Natural killer cell (primary cell): ENCODE results near the gene TUBB4A. TPM values are rescaled to one million over a fixed set of nuclear protein-coding genes. Genes with fewer than 3 reads are reported as not detected.

Source experiments
- ATAC-seq, 3 donors: fragments of 150-1000 bp in 2 of 3; fragments of 200-7000 bp in 1 of 3; cut with Tn5 transposase; 1 replicate in 1 of 3; 2 replicates in 2 of 3; pipeline ENCODE4 v1.10.0; 2021; ENCODE audit warnings: mild to moderate bottlenecking in 2 of 3, moderate library complexity in 2 of 3
- DNase-seq, 2 donors: peaks; one replicate each; pipeline versions ENCODE4 v3.0.0 to v3.0.0-alpha.2; 2013 to 2021; ENCODE audit warnings: mixed read lengths in 1 of 2
- H3K27ac ChIP-seq: one replicate; pipeline ENCODE4 v1.5.1; 2013; ENCODE audit warnings: mild to moderate bottlenecking, low read length
- H3K27me3 ChIP-seq: one replicate; pipeline ENCODE4 v1.6.1; 2013; ENCODE audit warnings: low read length; ENCODE audit not compliant: control insufficient read depth, insufficient read depth
- H3K36me3 ChIP-seq: one replicate; pipeline ENCODE4 v1.6.1; 2013; ENCODE audit warnings: low read length; ENCODE audit not compliant: control insufficient read depth, insufficient read depth
- H3K4me1 ChIP-seq: one replicate; pipeline ENCODE4 v1.6.1; 2013; ENCODE audit warnings: low read length; ENCODE audit not compliant: control insufficient read depth, insufficient read depth
- H3K4me3 ChIP-seq: one replicate; pipeline ENCODE4 v1.5.1; 2013; ENCODE audit warnings: low read length
- H3K9me3 ChIP-seq: one replicate; pipeline ENCODE4 v1.6.1; 2013; ENCODE audit warnings: low read length; ENCODE audit not compliant: control insufficient read depth, insufficient read depth
- H3K27ac Mint-ChIP-seq, 2 donors: one replicate each; pipeline ENCODE4 v1.8.0; 2022; ENCODE audit warnings: mild to moderate bottlenecking in 2 of 2, mixed read lengths in 2 of 2, moderate library complexity in 1 of 2
- H3K27me3 Mint-ChIP-seq, 2 donors: one replicate each; pipeline ENCODE4 v1.8.0; 2022; ENCODE audit warnings: low read depth in 2 of 2, mixed read lengths in 2 of 2
- H3K36me3 Mint-ChIP-seq: one replicate; pipeline ENCODE4 v1.8.0; 2022; ENCODE audit warnings: mixed read lengths
- H3K4me1 Mint-ChIP-seq, 2 donors: one replicate each; pipeline ENCODE4 v1.8.0; 2022; ENCODE audit warnings: mixed read lengths in 2 of 2
- H3K4me3 Mint-ChIP-seq: one replicate; pipeline ENCODE4 v1.8.0; 2022; ENCODE audit warnings: mild to moderate bottlenecking, moderate library complexity, mixed read lengths
- H3K9me3 Mint-ChIP-seq, 2 donors: one replicate each; pipeline ENCODE4 v1.8.0; 2022; ENCODE audit warnings: mixed read lengths in 2 of 2
- WGBS: methylation state at CpG from one replicate; pipeline ENCODE4 v1.1.7; 2013; ENCODE audit warnings: missing lambda C conversion rate; ENCODE audit not compliant: insufficient coverage; 5-methylcytosine and 5-hydroxymethylcytosine counted together
- intact Hi-C: fragments of 100-400 bp; cut with micrococcal nuclease; formaldehyde crosslinking; loops from one replicate; pipeline ENCODE4 v1.14.2; 2022
- total RNA-seq, 4 donors: library from RNA; stranded (reverse); fragments of 120-200 nt in 1 of 4; gene quantifications; one replicate each; pipeline versions ENCODE4 v1.2.3 to v1.2.4, GENCODE V29; 2013 to 2022
- TF ChIP-seq, protein P1 (sequence below): fragments of 200-600 bp; IDR thresholded peaks from one replicate; pipeline ENCODE4 v1.8.0; 2022; ENCODE audit warnings: antibody characterized with exemption

Gene TUBB4A
- total RNA-seq, 3 donors from 2014 or later (not counting 1 experiment from before 2014, with no cell fraction given) = 0.40 to 2.6 (median 1.8) TPM

DNA sequence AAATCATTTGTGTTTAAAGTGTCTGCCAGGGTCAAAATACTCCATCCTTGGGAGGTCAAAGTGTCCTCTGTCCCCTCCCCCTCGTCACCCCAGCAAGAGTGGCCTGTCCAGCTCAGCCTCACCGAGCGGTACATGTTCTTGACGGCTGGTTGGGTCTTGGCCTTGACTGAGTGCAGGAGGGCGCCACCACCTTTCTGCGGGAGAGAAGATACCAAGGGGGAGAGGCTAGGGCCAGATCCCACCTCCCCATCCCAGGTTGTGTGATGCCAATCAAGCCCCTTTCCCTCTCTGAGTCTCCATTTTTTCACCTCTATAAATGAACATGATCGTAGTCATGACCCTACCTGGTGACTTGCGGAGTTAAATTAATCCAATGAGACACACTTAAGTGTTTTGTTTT lies 31.9 kb downstream of the TUBB4A start:
- intact Hi-C loops = no loop called here
- no peaks in the 10 kb centered on the region for H3K36me3 Mint-ChIP-seq
- Histone ChIP-seq H3K27ac (no peak overlapping the region), H3K4me1 (no peaks in the 10 kb centered on the region), H3K36me3 (peaks cover 38% of the 10 kb centered on the region), H3K4me3 (no peak overlapping the region), H3K9me3 (no peaks in the 10 kb centered on the region), H3K27me3 (no peaks in the 10 kb centered on the region)
- peaks cover 0 to 11% of the 10 kb centered on the region in 2 donors for H3K4me1 Mint-ChIP-seq
- DNase-seq (no peak), ATAC-seq (no peak)
- H3K27me3 Mint-ChIP-seq = no peaks in the 10 kb centered on the region
- H3K27ac Mint-ChIP-seq = no peak overlapping the region
- TF ChIP-seq, protein P1, sequence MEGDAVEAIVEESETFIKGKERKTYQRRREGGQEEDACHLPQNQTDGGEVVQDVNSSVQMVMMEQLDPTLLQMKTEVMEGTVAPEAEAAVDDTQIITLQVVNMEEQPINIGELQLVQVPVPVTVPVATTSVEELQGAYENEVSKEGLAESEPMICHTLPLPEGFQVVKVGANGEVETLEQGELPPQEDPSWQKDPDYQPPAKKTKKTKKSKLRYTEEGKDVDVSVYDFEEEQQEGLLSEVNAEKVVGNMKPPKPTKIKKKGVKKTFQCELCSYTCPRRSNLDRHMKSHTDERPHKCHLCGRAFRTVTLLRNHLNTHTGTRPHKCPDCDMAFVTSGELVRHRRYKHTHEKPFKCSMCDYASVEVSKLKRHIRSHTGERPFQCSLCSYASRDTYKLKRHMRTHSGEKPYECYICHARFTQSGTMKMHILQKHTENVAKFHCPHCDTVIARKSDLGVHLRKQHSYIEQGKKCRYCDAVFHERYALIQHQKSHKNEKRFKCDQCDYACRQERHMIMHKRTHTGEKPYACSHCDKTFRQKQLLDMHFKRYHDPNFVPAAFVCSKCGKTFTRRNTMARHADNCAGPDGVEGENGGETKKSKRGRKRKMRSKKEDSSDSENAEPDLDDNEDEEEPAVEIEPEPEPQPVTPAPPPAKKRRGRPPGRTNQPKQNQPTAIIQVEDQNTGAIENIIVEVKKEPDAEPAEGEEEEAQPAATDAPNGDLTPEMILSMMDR = no peak
- WGBS = 96% methylated on average over 6 of the region's 8 CpGs
- H3K9me3 Mint-ChIP-seq = no peaks in the 10 kb centered on the region
- no peak overlapping the region for H3K4me3 Mint-ChIP-seq

DNA sequence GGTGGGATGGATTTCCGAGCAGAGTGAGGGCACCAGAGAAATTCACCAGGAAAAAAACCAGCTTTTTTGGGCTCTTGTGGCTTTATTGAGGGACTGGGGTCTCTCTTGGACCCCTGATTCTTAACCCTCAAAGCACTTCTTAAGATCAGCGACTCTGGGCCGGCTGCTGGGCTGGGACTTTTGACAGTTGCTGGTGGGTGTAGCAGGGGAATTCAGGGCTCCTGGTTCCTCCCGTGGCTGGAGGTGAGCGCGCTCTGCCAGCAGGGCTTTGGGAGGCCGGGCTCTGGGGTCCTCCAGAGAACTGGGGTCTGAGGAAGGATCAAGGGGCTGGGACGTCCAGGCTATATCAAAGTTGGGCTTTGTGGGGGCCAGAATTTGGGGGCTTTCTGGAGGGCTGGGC lies 34.7 kb downstream of the TUBB4A start:
- no peak overlapping the region for H3K27ac ChIP-seq
- Mint-ChIP-seq H3K4me1 (peaks cover 0 to 19% of the 10 kb centered on the region in 2 donors), H3K27ac (peak overlapping the region; percentile 40 to 75), H3K4me3 (no peak overlapping the region), H3K9me3 (no peaks in the 10 kb centered on the region), H3K36me3 (no peaks in the 10 kb centered on the region), H3K27me3 (peaks cover 0 to 4% of the 10 kb centered on the region in 2 donors)
- DNase-seq = no peak
- H3K36me3 ChIP-seq = peaks cover 28% of the 10 kb centered on the region
- H3K4me1 ChIP-seq = peaks cover 11% of the 10 kb centered on the region
- H3K27me3 ChIP-seq = peaks cover 6% of the 10 kb centered on the region
- H3K4me3 ChIP-seq = no peak overlapping the region
- TF ChIP-seq, protein P1 = no peak
- ATAC-seq = no peak
- whole genome bisulfite sequencing = 94% methylated on average over 8 of the region's 8 CpGs
- H3K9me3 ChIP-seq = no peaks in the 10 kb centered on the region
- intact Hi-C loops = no loop called here

DNA sequence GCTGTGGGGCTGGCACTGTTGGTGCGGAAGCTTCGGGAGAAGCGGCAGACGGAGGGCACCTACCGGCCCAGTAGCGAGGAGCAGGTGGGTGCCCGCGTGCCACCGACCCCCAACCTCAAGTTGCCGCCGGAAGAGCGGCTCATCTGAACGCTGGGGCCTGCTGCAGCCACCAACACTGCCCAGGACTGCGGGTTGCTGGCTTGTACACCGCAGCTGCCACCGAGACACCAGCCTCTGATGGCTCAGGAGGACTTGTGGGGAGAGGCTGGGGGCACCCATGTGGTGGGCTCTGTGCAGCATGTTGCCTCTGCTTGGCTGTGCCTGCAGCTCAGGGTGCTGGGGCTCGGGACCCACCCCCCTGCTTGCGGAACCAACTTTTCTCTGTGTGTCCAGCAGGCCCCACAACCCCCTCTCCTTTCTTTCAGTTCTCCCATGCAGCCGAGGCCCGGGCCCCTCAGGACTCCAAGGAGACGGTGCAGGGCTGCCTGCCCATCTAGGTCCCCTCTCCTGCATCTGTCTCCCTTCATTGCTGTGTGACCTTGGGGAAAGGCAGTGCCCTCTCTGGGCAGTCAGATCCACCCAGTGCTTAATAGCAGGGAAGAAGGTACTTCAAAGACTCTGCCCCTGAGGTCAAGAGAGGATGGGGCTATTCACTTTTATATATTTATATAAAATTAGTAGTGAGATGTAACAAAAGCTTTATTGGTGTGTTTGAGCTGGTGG lies 35.4 kb downstream of the TUBB4A start:
- Histone ChIP-seq H3K27me3 (peaks cover 6% of the 10 kb centered on the region), H3K4me3 (no peak overlapping the region), H3K36me3 (peaks cover 26% of the 10 kb centered on the region), H3K9me3 (no peaks in the 10 kb centered on the region), H3K4me1 (peaks cover 11% of the 10 kb centered on the region), H3K27ac (no peak overlapping the region)
- Mint-ChIP-seq H3K36me3 (no peaks in the 10 kb centered on the region), H3K4me3 (no peak overlapping the region), H3K4me1 (peaks cover 0 to 19% of the 10 kb centered on the region in 2 donors), H3K9me3 (no peaks in the 10 kb centered on the region), H3K27me3 (peaks cover 0 to 4% of the 10 kb centered on the region in 2 donors), H3K27ac (peak overlapping the region in 1 of 2 donors; percentile 35)
- DNase-seq (no peak), ATAC-seq (no peak)
- 91% methylated on average over 21 of the region's 21 CpGs for WGBS
- intact Hi-C loops = no loop called here
- TF ChIP-seq, protein P1 = no peak

DNA sequence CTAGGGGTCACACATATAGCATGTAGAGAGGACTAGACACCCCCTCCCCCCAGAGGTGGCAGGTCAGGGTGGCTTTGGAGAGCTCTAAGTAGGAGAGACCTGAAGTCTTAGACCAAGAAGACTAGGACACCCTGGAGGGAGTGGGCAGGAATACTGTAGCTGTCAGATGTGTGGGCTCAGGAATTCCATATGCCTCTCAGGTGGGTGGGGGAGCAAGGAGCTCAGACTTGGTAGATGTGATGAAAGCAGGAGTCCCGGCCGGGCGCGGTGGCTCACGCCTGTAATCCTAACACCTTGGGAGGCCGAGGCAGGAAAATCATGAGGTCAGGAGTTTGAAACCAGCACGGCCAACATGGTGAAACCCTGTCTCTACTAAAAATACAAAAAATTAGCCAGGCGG lies 36.4 kb downstream of the TUBB4A start:
- H3K4me3 Mint-ChIP-seq = no peak overlapping the region
- H3K27ac Mint-ChIP-seq = peak overlapping the region in 1 of 2 donors; percentile 7
- peaks cover 2 to 21% of the 10 kb centered on the region in 2 donors for H3K4me1 Mint-ChIP-seq
- Histone ChIP-seq H3K4me3 (no peak overlapping the region), H3K36me3 (peaks cover 19% of the 10 kb centered on the region), H3K4me1 (peaks cover 15% of the 10 kb centered on the region), H3K27ac (no peak overlapping the region), H3K27me3 (peaks cover 6% of the 10 kb centered on the region), H3K9me3 (no peaks in the 10 kb centered on the region)
- DNase-seq = no peak
- H3K27me3 Mint-ChIP-seq = peaks cover 0 to 4% of the 10 kb centered on the region in 2 donors
- no peaks in the 10 kb centered on the region for H3K9me3 Mint-ChIP-seq
- TF ChIP-seq, protein P1 = no peak
- no peaks in the 10 kb centered on the region for H3K36me3 Mint-ChIP-seq
- ATAC-seq = no peak
- WGBS = 93% methylated on average over 8 of the region's 8 CpGs
- intact Hi-C loops = no loop called here
